Loucy (cell line): ENCODE measurements around the gene PLEKHB1.

Experiments used
- EZH2phosphoT487 ChIP-seq: fragments of 200-600 bp; IDR thresholded peaks from 2 replicates; pipeline ENCODE4 v1.6.1; 2018; ENCODE audit warnings: antibody characterized with exemption, mild to moderate bottlenecking, moderate library complexity, borderline replicate concordance
- TF ChIP-seq, protein P1 (sequence below): fragments of 200-600 bp; sonication (generic); conservative IDR thresholded peaks from 2 replicates; pipeline ENCODE4 v1.5.1; 2014; ENCODE audit warnings: mild to moderate bottlenecking, antibody characterized with exemption, low read length

DNA sequence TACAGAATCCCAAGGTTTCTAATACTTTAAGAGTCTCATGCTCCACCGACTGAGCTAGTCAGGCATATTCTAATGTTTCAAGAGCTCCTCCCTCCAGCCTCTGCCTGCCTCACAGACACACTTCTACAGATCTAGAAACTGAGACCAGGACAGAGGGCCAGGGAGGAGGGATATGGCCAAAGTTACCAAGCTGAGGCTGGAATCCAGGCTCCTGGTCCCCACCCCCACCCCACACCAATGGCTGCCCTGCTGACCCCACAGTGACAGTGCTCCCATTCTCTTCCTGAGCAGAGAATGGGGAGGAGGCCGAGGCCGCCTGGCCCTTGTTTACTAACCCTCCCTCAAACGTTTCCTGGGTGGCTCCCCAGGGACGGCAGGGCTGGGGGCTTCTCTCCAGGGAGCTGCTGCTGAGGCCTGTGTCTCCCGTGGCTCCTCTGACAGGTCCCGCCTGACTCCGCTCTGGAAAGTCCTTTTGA, 2.2 kb downstream of the PLEKHB1 start:
- TF ChIP-seq, protein P1, sequence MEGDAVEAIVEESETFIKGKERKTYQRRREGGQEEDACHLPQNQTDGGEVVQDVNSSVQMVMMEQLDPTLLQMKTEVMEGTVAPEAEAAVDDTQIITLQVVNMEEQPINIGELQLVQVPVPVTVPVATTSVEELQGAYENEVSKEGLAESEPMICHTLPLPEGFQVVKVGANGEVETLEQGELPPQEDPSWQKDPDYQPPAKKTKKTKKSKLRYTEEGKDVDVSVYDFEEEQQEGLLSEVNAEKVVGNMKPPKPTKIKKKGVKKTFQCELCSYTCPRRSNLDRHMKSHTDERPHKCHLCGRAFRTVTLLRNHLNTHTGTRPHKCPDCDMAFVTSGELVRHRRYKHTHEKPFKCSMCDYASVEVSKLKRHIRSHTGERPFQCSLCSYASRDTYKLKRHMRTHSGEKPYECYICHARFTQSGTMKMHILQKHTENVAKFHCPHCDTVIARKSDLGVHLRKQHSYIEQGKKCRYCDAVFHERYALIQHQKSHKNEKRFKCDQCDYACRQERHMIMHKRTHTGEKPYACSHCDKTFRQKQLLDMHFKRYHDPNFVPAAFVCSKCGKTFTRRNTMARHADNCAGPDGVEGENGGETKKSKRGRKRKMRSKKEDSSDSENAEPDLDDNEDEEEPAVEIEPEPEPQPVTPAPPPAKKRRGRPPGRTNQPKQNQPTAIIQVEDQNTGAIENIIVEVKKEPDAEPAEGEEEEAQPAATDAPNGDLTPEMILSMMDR: no peak
- no peak for TF ChIP-seq EZH2phosphoT487
